HFF-Myc (cell line): Measurements from ENCODE around the gene DNAJB2.
"Not testable (repeated sequence)": the region's sequence is repeated elsewhere in the genome, so short reads cannot be mapped to it uniquely, and the experiment has no call there.

Source experiments
- DNase-seq: peaks from one replicate; pipeline ENCODE4 v3.0.0-alpha.2; 2011; ENCODE audit warnings: low read depth; ENCODE audit errors: extremely low read depth
- H3K4me3 ChIP-seq: replicated peaks from 2 replicates; pipeline ENCODE4 v1.5.1; 2011; ENCODE audit warnings: low read depth, mild to moderate bottlenecking, control low read depth, low read length
- CTCF ChIP-seq: IDR thresholded peaks from 2 replicates; pipeline ENCODE4 v1.5.1; 2012; ENCODE audit warnings: mild to moderate bottlenecking, low read depth, low read length, control low read depth; ENCODE audit errors: missing control alignments

Gene DNAJB2

DNA sequence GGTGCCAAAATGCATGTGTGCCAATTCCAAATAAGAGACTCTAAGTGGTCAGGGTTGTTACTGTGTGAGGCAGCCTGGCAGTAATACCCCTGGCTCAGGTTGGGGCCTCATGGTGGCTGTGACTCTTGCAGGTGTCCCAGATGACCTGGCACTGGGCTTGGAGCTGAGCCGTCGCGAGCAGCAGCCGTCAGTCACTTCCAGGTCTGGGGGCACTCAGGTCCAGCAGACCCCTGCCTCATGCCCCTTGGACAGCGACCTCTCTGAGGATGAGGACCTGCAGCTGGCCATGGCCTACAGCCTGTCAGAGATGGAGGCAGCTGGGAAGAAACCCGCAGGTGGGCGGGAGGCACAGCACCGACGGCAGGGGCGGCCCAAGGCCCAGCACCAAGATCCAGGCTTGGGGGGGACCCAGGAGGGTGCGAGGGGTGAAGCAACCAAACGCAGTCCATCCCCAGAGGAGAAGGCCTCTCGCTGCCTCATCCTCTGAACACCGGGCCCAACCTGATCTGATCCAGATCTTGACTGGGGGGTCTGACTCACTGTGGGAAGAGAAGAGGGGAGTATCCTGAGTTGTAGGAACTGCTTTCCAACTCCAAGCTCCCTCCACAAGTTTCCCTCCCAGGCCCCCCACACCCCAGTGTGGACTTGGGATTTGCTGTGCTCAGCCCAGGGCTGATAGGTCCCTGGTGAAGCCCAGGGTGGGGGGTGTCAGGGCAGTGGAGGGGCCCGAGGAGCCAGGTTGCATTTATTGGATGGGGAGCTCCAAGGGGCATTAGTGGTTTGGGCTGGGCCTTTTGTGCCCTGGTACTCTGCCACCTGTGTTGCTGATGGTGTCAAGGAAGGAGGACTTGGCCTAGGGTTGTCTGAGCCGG lies 5.6 kb downstream of the DNAJB2 start:
- no peak overlapping the region for H3K4me3 ChIP-seq
- no peak for TF ChIP-seq CTCF
- DNase-seq = no peak

DNA sequence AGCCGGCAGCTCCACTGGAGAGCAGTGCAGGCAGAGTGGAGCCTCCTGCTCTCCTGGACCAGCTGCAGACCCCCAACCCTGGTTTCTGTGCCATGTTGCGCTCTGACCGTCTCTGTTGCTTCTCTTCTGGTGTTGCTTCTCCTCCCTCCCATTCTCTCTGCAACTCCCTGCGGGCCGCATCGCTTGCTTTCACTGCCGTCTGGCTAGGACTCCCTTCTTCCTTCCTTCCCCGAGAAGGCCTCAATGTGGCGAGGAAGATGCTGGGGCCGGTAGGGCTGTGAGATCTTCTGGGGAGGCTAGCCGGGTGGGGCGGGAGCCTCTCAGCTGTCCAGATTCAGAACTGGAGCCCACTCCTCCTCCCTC lies 6.2 kb downstream of the DNAJB2 start:
- 0 out of 2 replicates have a peak overlapping the region, but pooled peaks have one; percentile 7 for H3K4me3 ChIP-seq
- no peak for TF ChIP-seq CTCF
- DNase-seq = no peak

DNA sequence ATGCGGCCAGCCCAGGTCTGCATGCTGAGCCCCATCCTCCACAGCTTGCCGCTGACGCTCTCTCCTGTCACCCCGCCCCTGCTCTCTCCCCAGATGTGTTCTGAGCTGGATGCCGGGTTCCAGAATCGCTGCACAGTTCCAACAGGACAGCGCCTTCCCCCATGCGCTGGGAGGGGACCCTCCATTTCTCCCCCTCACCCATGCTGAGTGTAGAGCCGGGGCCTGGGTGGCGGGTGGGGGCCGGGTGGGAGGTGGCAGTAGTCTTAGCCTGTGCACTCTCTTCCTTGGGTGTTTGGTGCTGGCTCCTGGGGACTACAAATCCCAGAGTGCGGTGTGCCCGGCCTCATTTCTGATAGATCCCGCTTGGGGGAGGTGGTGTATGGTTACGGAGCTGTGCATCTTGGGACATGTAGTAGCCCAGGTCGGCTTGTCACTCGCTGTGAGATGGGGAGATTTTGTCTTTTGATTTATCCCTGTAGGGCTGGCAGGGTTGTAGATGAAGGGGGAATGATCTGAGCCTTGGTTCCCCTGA lies 6.8 kb downstream of the DNAJB2 start:
- DNase-seq = no peak
- no peak for TF ChIP-seq CTCF
- H3K4me3 ChIP-seq = 0 out of 2 replicates have a peak overlapping the region, but pooled peaks have one; percentile 7

DNA sequence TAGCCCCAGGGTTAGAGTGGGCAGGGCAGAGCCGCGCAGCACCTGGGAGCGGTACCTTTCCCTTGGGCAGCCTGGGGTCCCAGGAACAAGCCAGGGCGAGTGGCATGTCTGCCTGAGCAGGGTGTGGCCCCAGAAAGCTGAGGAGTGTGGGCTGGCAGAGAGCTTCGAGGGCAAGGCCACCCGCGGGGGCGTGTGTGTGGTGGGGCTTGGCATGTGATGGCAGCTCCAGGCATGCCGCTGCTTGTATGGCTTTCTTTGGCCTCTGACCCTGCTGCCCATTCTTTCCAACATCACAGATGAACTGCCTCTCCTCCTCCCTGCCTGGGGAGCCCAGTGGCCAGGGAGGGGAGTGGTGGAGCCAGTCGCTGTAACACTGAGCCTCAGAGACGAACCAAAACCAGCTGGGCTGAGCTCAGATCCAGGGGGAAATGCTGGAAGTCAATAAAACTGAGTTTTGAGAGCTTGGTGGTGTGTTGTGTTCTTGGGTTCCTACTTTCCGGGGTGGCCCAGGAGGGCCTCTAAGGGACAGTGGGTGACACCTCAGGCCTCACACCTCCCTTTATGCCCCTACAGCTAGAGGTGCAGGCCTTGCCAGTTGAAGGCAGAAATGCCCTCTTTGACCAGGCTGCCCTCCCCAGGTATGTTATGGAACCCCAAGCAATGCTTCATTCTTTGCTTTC lies 7.4 kb downstream of the DNAJB2 start:
- no peak for TF ChIP-seq CTCF
- H3K4me3 ChIP-seq = no peak overlapping the region
- DNase-seq = no peak

DNA sequence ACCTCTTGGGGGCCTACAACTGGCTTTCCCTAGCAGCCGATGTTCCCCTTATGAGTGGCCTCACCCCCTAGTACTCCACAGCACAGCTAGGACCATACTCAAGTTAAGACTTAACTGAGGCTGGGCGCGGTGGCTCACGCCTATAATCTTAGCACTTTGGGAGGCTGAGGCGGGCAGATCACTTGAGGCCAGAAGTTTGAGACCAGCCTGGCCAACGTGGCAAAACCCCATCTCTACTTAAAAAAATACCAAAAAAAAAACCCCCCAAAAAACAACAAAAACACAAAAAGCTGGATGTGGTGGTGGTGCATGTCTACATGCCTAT lies 7.9 kb downstream of the DNAJB2 start:
- not testable (repeated sequence) for H3K4me3 ChIP-seq, DNase-seq

- TF ChIP-seq CTCF = no peak
- DNase-seq = no peak
- H3K4me3 ChIP-seq = no peak overlapping the region
These were observed 8.6 kb downstream of the DNAJB2 start for GRCh38 chr2:219287580-219288265.

DNA sequence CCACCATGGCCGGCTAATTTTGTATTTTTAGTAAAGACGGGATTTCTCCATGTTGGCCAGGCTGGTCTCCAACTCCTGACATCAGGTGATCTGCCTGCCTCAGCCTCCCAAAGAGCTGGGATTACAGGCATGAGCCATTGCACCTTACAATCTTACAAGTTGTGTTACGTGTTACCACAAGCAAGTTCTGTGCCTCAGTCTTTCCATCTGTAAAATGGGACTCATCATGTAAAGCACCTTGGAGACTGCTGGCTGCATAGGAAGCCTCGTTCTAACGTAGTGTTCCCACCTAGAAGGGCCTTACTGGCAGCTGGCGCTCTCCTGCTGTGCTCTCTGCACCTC lies 10.0 kb downstream of the DNAJB2 start:
- no peak for DNase-seq

More for the DNA sequence above, 10.0 kb downstream of the DNAJB2 start:
- TF ChIP-seq CTCF = no peak
- no peak overlapping the region for H3K4me3 ChIP-seq
